GM20431 (cell line): ENCODE data around the gene MICB.
"Not testable (repeated sequence)": the region's sequence is repeated elsewhere in the genome, so short reads cannot be mapped to it uniquely, and the experiment has no call there.

Experiments used
- in situ Hi-C: fragments of 300-500 bp; cut with MseI, MboI; formaldehyde crosslinking; loops from one replicate; pipeline ENCODE4 v1.15.0; 2020; ENCODE audit warnings: low sequenced_read_pairs; ENCODE audit not compliant: unreplicated experiment

Gene MICB

DNA sequence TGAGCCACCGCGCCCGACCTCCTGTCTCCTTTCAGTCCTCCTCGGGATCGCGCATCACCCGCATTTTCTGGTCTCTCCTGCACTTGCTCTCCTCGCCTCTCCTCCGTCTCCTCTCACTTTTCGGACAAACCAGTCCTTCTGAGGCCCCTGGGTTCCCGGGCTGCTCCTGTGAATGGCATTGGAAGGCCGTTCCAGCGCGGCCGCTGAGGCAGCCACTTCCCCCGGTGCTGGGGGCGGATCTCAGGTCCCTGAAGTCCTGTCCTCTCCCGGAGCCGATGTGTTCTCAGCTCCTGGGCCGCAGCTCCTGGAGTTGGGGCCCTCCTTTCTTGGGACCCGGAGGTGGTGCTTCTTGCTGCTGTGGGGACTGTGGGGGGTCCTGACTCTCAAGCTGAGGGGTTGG, 803 bp downstream of the MICB start:
- in situ Hi-C loops: no loop called here

- in situ Hi-C loops: not testable (repeated sequence)
Observed at GRCh38 chr6:31499648-31500047, 1.7 kb downstream of the MICB start.

- in situ Hi-C loops: no loop called here
Observed at GRCh38 chr6:31502586-31502985, 4.6 kb downstream of the MICB start.

DNA sequence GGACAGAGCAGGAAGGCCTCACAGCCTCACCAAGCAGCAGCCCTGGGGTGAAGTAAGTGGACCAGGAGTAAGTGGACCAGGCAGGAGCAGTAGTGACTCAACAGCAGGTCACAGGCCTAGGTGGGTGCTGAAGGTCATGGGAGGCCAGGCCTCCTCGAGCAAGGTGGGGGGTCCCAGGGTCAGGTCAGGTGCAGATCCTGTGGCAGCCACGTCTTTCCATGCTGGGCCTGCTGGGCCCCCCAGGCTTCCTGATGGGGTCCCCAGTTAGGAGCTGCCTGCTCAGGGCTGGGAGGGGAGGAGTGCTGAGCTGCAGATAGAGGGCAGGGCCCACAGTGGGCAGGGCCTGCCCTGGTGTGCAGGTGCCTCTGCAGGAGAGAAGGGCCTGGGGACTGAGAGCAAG, 11.1 kb downstream of the MICB start:
- in situ Hi-C loops: not testable (repeated sequence)

GRCh38 chr6:31510007-31510406, 12.1 kb downstream of the MICB start:
- in situ Hi-C loops: no loop called here

DNA sequence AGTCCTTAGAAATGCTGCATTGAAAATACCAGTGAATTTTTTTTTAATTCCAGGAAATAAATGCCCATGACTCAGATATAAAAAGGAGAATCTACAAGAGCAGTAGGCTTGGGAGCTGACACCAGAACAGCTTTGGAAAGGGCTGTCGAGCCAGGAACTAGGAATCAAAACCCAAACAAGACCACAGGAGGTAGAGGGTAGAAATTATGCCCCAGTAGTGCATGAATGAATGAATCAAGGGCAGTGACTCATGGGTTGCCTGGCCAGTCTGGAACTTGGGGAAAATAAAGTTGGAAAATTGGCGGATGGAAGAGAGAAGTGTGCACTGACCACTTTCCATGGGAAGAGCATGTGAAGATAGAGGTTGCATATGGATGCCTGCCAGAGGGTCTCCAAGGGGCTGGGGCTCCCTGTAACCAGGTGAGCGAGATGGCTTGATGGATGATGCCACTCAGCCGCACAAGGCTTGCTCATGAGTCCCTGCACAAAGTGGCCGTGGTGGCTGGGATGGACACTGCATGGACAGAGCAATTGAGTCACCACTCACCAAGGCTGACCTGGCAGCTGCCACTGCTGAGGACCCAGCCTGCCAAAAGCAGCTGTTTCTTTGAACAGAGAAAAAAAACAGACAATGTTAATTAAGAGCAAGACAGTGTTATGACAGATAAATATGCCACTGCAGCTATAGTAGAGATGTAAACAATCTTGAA, 15.7 kb downstream of the MICB start:
- in situ Hi-C loops: no loop called here

DNA sequence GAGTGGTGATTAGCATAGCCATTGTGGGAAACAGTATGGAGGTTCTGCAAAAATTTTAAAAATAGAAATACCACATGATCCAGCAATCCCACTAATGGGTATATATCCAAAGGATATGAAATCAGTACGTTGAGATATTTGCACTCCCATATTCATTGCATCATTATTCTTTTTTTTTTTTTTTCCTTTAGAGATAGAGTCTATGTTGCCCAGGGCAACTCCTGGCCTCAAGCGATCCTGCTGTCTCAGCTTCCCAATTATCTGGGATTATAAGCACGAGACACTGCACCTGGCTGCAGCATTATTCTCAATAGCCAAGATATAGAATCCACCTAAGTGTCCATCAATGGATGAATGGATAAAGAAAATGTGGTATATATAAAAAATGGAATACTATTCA, 23.9 kb downstream of the MICB start:
- in situ Hi-C loops: no loop called here

GRCh38 chr6:31525553-31525931, 27.6 kb downstream of the MICB start:
- in situ Hi-C loops: no loop called here

DNA sequence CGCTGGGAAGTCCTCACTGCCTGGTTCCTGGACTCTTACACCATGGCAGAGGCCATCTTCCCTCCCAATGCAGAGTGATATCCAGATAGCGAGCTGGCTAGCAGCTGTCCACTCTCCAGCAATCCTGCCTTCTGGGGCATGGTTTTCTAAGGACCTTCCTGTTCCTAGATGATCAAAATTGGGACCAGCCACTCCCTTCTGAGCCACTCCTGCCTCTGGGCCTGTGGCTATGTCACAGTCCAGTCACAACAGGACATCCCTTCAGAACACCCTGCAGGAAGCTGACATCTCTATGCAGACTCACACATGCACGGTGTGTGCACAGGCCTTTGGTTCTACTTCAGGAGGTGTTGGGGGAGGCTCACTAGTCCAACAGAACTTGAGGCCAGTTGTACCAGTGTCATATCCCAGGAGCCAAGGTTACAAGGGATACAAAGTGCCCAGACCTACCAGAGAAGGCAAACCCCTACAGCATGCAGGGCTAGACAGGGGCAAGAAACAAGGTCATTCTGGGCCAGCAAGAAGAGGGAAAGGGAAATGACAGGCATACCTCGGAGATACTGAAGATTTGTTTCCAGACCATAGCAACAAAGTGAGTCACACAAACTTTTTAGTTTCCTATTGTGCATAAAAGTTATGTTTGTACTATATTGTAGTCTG, 28.1 kb downstream of the MICB start:
- in situ Hi-C loops: no loop called here

DNA sequence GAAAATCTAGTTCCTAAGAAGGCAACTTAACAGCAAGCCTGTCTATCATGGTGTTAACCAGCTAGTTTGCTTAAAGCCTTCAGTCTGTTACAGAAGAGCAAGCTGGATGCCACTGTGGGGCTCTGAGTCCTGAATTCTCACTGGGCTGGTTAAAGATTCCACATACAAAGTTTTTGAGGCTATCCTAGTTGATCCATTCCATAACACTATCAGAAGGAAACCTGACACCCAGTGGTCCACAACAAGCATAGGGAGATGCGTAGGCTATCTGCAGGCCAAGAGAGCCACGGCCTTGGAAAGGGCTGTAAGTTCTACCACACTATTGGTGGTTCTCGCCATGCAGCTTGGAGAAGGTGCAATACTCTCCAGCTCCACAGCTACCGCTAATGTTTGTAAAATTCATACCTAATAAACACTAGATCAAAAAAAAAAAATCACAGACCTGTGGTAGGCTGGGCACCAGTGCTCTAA, 30.4 kb downstream of the MICB start:
- in situ Hi-C loops: no loop called here

- in situ Hi-C loops: no loop called here
Observed at GRCh38 chr6:31528821-31529328, 30.9 kb downstream of the MICB start, which contains the start of gene MCCD1. TSS of gene MCCD1 (plus strand) at chr6:31528962. CDS start at chr6:31529015, 53 bp downstream.

DNA sequence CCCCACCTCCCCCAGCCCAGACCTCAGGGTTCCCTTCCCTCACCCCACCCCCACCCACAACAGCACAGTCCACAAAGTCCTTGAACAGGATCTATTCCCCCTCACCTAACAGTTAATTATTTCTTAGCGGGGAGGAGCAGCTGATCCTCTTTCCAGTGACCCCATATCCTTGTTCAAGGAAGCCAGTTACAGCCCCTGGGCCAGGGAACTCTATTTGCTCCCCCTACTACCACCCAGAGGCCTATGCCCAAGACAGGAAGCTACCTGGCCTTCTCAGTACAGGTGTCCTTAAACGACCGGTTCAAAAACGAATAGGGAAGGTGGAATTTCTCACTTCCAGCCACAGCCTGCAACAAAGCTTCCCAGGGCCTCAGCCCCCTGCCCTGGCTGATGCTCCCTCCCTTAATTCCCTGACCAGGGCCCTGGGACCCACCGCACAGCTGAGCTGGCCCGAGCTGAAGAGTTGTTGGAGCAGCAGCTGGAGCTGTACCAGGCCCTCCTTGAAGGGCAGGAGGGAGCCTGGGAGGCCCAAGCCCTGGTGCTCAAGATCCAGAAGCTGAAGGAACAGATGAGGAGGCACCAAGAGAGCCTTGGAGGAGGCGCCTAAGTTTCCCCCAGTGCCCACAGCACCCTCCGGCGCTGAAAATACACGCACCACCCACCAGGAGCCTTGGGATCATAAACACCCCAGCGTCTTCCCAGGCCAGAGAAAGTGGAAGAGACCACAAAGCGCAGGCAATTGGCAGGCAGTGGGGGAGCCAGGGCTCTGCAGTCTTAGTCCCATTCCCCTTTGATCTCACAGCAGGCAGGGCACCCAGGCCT, 31.6 kb downstream of the MICB start:
- in situ Hi-C loops: no loop called here

GRCh38 chr6:31530659-31531058, 32.7 kb downstream of the MICB start:
- in situ Hi-C loops: no loop called here

DNA sequence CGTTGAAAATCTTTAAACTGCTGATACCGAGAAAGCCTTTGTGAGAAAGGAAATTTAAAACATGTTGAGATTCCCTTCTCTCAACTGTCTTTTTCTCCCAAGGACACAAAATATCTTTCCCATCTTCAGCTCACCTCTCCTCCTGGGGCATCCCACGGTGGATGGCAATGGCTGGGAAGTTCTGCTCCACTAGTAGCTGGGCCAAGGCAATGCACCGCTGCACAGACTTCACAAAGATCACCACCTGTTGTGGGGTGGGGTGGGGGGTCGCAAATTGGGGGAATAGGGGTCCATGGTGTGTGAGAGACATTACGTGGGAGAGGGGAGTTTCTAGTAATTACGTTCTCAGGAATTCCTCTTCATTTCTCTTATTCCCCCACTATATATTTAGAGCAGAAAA, 33.2 kb downstream of the MICB start:
- in situ Hi-C loops: no loop called here

DNA sequence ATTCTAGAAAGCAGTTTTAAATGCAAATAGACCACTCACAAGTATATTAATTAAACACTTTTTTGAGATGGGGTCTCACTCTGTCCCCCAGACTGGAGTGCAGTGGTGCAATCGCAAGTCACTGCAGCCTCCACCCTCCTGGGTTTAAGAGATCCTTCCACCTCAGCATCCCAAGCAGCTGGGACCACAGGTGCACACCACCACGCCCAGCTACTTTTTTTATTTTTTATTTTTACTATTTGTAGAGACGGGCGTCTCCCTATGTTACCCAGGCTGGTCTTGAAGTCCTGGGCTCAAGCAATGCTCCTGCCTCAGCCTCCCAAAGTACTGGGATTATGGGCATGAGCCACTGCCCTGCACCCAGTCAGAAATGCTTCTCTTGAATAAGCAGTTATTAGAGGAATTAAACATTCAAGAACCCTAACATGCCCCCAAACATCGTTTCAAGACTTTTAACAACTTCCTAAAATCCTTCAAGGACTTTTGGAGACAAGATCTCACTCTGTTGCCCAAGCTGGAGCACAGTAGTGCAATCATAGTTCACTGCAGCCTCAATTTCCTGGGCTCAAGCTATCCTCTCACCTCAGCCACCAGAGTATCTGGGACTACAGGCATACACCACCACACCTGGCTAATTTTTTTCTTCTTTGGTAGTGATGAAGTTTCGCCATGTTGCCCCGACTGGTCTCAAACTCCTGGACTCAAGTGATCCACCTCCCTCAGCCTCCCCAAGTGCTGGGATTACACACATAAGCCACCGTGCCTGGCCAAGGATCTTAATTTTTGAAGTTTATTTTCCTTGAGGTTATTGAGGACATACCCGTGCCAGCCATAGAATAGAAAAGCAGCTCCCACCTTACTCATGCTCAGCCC, 34.1 kb downstream of the MICB start:
- in situ Hi-C loops: no loop called here

GRCh38 chr6:31532644-31533454, 34.9 kb downstream of the MICB start:
- in situ Hi-C loops: no loop called here

DNA sequence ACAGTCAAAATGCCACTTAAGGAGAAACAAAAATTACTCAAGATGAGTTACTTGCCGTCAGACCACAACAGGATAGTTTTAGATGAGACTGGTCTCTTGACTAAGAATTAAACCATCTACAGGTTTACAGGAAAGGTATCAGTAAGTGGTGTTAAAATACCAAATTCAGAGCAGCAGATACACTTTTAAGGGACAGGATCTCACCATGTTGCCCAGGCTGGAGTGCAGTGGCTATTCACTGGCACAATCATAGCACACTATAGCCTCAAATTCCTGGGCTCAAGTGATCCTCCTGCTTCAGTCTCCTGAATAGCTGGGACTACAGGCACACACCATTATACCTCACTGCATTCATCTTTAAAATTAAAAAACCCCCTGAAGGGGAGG, 35.5 kb downstream of the MICB start:
- in situ Hi-C loops: no loop called here

DNA sequence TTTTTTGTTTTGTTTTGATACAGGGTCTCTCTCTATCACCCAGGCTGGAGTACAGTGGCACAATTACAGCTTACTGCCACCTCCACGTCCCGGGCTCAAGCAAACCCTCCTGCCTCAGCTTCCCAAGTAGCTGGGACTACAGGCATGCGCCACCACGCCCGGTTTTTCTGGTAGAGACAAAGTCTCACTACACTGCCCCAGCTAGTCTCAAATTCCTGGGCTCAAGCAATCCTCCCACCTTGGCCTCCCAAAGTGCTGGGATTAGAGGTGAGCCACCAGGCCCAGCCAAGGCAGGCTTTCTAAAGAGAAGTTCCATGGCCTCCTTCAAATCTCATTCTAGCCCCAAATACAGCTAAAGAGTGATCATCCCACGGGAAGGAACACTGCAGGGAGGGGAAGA, 36.1 kb downstream of the MICB start:
- in situ Hi-C loops: no loop called here

DNA sequence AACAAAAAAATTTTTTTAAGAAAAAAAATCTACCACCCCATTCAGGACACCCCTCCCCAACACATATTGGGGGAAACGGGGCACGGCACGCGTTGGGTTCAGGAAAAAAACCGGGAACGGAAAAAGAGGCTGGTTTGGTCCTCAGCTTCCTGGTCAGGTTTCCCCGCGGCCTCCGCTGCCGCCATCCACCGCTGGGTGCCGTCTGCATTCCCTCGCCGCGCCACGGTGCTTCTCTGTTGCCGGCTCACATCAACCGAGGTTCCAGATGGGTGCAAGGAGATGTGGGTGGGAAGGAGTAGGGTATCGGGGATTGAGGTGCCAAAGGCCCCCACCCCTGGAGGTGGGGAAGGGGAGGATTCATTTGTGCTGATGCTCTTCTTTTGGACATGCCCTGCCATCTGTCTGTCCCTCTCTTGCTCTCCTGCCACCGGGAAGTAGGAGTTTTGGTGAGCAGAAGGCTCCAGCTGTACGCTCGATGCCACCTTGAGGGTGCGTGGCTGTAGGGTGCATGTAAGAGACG, 36.6 kb downstream of the MICB start:
- in situ Hi-C loops: no loop called here
